ENCODE results near the gene CDH22.

The CDH22 gene

DNA sequence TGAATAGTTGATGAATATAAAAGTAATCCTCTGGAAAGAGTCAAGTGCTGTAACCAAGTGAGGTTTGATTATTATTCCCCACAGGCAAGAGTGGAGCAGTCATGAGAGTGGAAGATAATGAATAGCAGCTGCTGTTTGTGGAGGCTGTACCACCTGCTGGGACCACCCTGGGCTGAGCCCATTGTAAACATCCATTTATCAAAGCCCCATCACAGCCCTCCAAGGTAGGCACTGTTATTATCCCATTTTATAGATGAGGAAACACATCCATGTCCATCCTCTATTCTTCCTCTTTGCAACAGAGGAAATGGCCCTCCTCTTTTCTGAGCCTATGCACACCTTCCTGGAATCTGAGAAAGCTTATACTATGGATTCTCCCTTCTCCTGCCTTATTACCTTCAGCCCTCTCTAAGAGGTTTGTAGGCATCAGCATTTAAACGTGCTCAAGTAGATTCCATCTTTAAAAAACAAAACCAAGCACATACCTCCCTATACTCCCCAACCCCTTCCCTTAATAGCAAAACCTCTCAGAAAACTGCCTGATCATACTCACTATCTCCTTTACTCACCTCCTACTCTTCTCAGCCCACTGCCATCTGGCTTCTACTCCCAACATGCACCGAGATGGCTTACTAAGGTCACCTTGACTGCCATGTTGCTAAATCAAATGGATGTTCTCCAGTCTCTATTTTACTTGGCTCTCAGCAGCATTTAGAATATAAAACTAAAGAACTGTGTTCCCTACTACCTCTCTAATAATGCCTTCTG lies 37.1 kb downstream of the CDH22 start:
- Mint-ChIP-seq H3K27me3 (ENCODE audit: low read depth) (peaks cover 82% of the 10 kb centered on the region), H3K9me3 (peaks cover 6% of the 10 kb centered on the region), H3K27ac (no peak overlapping the region), H3K36me3 (ENCODE audit: low read depth) (no peaks in the 10 kb centered on the region), H3K4me1 (peaks cover 6% of the 10 kb centered on the region), H3K4me3 (no peak overlapping the region)
- TF ChIP-seq, protein P1, sequence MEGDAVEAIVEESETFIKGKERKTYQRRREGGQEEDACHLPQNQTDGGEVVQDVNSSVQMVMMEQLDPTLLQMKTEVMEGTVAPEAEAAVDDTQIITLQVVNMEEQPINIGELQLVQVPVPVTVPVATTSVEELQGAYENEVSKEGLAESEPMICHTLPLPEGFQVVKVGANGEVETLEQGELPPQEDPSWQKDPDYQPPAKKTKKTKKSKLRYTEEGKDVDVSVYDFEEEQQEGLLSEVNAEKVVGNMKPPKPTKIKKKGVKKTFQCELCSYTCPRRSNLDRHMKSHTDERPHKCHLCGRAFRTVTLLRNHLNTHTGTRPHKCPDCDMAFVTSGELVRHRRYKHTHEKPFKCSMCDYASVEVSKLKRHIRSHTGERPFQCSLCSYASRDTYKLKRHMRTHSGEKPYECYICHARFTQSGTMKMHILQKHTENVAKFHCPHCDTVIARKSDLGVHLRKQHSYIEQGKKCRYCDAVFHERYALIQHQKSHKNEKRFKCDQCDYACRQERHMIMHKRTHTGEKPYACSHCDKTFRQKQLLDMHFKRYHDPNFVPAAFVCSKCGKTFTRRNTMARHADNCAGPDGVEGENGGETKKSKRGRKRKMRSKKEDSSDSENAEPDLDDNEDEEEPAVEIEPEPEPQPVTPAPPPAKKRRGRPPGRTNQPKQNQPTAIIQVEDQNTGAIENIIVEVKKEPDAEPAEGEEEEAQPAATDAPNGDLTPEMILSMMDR (IDR thresholded peaks at IDR 0.05; ENCODE audit: unreplicated experiment in 3 of 3), result no peak

- H3K4me3 Mint-ChIP-seq, result no peak overlapping the region
- peaks cover 82% of the 10 kb centered on the region for H3K27me3 Mint-ChIP-seq (ENCODE audit: low read depth)
- H3K9me3 Mint-ChIP-seq, result peaks cover 3% of the 10 kb centered on the region
- peaks cover 6% of the 10 kb centered on the region for H3K4me1 Mint-ChIP-seq
- no peak overlapping the region for H3K27ac Mint-ChIP-seq
- TF ChIP-seq, protein P1 (IDR thresholded peaks at IDR 0.05; ENCODE audit: unreplicated experiment in 3 of 3), result no peak
- no peaks in the 10 kb centered on the region for H3K36me3 Mint-ChIP-seq (ENCODE audit: low read depth)
Measured at GRCh38 chr20:46269372-46269771, 38.9 kb downstream of the CDH22 start.

- H3K9me3 Mint-ChIP-seq, result peaks cover 3% of the 10 kb centered on the region
- H3K36me3 Mint-ChIP-seq (ENCODE audit: low read depth), result no peaks in the 10 kb centered on the region
- H3K4me1 Mint-ChIP-seq, result peaks cover 6% of the 10 kb centered on the region
- TF ChIP-seq, protein P1 (IDR thresholded peaks at IDR 0.05; ENCODE audit: unreplicated experiment in 3 of 3), result no peak
- no peak overlapping the region for H3K27ac Mint-ChIP-seq
- peaks cover 84% of the 10 kb centered on the region for H3K27me3 Mint-ChIP-seq (ENCODE audit: low read depth)
- H3K4me3 Mint-ChIP-seq, result no peak overlapping the region
Measured at GRCh38 chr20:46268662-46269061, 39.6 kb downstream of the CDH22 start.

- Mint-ChIP-seq H3K27ac (no peak overlapping the region), H3K4me3 (no peak overlapping the region), H3K9me3 (peaks cover 3% of the 10 kb centered on the region), H3K4me1 (peaks cover 6% of the 10 kb centered on the region), H3K27me3 (ENCODE audit: low read depth) (peaks cover 84% of the 10 kb centered on the region), H3K36me3 (ENCODE audit: low read depth) (no peaks in the 10 kb centered on the region)
- TF ChIP-seq, protein P1 (IDR thresholded peaks at IDR 0.05; ENCODE audit: unreplicated experiment in 3 of 3), result peak in 1 of 3 experiments; percentile 12
Measured at GRCh38 chr20:46268131-46268614, 40.1 kb downstream of the CDH22 start.

GRCh38 chr20:46267108-46268105 lies 40.9 kb downstream of the CDH22 start:
- Mint-ChIP-seq H3K27me3 (ENCODE audit: low read depth) (peaks cover 87% of the 10 kb centered on the region), H3K9me3 (peaks cover 3% of the 10 kb centered on the region), H3K36me3 (ENCODE audit: low read depth) (no peaks in the 10 kb centered on the region), H3K4me1 (peaks cover 6% of the 10 kb centered on the region), H3K27ac (no peak overlapping the region), H3K4me3 (no peak overlapping the region)
- TF ChIP-seq, protein P1 (IDR thresholded peaks at IDR 0.05; ENCODE audit: unreplicated experiment in 3 of 3), result no peak

Measured in nephron (organoid).